Sigmoid colon (tissue), 4 donors: ENCODE data around the gene KLHL40.

Source experiments
- CTCF ChIP-seq, 4 experiments: fragments of 450-650 bp in 3 of 4; fragments of 200-600 bp in 1 of 4; IDR thresholded peaks; one replicate each; pipeline ENCODE4 v1.5.1; 2016 to 2019; ENCODE audit warnings: antibody characterized with exemption in 4 of 4, mild to moderate bottlenecking in 3 of 4, moderate library complexity in 2 of 4
- POLR2AphosphoS5 ChIP-seq, 4 donors: sonication (generic); formaldehyde crosslinking; IDR thresholded peaks; one replicate each; pipeline ENCODE4 v1.6.1; 2017; ENCODE audit warnings: antibody characterized with exemption in 4 of 4

- TF ChIP-seq CTCF (IDR thresholded peaks at IDR 0.05) = no peak
- TF ChIP-seq POLR2AphosphoS5 (IDR thresholded peaks at IDR 0.05) = no peak
Measured at GRCh38 chr3:42694366-42694765, 9.0 kb downstream of the KLHL40 start.
